NCI-H1048 (cell line): ENCODE results near the gene HGFAC.

Experiments used
- DNase-seq: peaks from one replicate; lab custom pipeline; 2025; lab: John Stamatoyannopoulos, UW

Gene HGFAC

DNA sequence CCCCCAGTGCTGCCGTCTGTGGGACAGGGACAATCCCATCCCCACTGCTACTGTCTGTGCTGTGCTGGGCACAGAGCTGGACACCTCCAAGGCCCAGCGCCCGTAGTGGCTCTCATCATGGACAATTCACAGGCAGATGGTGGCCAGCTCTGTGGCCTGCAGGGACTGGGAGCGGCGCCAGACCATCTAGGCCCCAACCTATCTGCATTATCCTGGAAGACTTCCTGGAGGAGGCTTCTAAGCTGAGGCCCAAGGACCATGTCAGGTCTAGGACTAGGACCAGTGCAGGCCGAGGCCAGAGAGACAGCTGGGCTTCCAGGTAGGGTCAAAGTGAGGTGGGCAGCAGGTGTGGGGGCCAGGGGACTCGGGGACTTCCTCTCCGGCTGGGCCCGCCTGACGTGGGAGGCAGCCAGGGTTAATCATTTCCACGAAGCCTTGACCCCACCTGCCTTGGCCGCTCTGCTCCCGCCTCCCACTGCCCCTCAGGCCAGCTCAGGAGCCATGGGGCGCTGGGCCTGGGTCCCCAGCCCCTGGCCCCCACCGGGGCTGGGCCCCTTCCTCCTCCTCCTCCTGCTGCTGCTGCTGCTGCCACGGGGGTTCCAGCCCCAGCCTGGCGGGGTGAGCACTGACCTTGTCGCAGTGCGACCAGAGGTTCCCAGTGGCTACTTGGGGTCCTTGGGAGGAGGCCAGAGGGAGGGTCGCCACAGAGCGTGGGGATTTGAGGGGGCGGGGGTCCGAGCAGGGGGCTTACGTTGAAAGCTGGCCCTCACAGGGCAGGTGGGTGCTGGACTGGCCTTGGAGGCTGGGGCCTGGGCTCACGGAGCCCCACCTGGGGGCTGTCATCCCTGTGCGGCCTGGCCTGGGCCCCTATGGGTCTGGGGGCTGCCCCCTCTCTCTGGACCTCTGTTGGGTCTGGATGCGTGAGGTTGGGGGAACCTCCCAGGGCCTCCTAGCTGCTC is at the start of gene HGFAC:
Gene HGFAC, plus strand, starts transcription at position 468 of the 959 bp plus-strand sequence. Its CDS starts 34 bp downstream, at position 502.
- DNase-seq: no peak

DNA sequence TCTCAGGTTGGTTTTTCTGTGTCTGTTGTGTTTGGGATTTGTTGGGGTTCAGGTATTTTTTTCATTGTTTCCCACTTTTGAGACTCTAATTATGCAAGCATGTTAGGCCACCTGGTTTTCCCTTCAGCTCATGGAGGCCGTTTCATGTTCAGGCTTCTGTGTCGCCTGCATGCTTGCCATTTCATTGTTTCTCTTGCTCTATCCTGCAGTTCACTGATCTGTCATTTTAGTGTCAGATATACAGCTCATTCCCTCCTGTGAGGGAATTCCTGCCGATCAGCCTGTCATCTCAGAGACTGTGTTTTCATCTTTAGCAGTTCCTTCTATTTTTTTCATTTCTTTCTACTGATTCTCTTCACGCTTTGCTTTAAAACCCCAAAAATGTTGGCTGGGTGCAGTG is 49.4 kb upstream of the HGFAC start:
- DNase-seq: no peak

DNA sequence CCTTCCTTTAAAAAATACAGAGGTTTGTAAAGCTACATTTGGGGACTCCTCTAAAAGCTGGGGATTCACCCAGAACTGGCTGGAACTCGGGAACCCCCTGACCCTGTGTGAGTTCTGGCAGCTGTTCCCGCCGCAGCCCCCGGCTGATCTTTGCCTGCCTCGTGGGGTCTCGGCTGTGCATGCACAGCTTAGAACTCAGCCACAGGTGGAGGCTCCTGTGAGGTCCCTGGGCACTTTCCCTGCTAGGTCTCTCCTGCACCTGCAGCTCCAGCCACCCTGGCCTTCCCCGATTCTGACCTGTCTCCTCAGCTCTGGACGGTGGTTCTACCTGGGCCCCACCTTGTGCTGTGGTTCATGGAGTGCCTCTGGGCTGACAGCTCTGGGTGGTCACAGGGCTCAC is 48.6 kb upstream of the HGFAC start:
- DNase-seq: no peak

DNA sequence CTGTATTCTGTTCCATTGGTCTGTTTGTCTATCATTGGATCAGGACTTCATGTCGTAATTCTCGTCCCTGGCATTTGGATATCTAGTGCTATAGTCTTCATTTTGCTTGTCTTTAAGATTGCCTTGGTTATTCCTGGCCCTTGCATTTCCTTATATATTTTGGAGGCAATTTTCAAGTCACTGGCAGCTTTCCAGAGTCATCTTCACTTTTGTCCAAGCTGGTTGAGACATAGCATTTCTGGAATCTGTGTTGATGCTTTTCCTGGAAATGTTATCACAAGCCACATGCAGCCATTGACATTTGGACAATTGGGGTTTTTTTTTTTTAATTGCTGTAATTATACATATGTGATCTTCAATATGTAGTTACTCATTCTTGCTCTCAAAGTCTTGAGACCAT is 45.2 kb upstream of the HGFAC start:
- no peak for DNase-seq

DNA sequence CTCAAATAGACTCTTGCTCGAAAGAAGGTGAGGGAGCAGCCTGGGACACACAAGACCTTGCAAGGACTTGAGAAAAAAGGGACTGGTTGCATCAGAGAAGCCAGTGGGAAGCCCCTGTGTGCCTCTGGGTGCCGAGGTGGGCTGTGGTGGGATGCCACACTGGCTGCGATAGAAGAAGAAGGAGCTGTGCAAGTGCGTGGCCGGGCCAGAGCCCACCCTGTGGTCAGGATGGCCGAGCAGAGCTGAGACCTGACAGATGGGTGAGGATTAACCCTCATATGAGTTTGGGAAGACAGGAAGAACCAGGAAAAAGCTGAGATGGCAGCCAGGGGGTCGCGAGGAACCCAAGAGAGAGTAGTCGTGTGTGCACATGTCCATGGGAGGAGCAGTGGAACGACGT is 44.6 kb upstream of the HGFAC start:
- no peak for DNase-seq

DNA sequence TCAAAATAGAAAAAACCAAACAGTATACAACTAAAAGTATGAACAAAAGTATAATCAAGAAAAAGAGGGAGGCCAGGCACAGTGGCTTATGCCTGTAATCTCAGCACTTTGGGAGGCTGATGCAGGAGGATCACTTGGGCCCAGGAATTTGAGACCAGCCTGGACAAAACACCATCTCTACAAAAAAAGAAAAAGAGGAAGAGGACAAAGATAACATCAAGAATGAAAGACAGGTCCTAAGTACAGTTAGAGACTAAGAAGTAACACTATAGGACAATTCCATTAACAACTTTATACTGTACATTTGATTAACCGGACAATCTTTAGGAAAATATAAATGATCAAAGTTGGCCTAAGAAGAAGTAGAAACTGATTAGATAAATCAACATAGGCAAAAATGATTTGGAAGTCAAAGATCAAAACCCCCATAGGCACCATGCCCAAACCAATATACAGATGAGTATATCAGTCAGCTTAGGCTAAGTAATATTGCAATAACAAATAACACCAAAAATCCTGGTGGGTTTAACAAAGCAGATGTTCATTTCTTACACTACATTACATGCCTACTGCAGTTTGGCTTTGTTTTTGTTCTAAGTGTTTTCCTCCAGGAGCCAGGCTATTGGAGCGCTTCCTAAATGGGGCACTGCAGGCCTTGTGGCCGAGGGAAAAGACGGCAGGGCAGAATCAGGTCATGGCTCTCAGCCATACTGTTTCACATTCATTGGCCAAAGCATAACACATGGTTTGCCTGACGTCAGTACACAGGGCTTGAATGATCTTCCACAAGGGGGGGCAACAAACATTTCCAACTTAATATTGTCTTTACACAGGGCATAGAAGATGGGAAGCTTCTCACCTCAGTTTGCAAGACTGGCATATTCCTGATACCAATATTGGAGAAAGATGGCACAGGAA is 42.2 kb upstream of the HGFAC start:
- no peak for DNase-seq

DNA sequence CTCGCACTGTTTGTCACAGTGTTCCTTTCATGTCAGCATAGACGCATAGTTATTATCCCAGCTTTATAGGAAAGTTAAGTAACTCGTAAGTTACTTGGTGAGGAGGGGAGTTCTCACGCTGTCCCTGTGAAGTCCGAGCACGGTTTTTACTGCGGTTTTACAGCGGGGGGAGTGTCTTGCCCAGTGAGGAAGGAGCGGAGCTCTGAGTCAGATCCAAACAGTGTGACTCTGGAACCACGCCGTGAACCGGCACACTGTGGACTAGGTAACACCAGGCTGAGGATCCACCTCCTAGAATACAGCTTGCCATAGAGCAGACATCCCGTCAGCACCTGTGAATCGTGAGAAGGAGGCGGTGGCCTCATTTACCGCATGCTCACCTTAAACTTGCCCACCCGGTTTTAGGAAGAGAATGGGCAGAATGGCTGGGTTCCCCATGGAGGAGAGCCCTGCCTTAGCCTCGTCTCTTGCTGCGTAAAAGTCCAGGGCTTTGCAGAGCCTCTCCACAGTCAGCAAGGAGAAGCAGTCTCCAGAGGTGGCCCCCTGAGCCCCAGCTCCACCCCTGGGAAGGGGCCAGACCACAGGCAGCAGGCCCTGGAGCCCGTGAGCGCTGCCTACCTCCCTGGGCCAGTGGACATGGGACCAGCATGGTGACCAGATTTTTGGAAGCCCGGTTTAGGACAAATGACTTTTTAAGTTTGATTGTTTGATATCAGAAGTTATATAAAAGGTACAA is 40.2 kb upstream of the HGFAC start:
- no peak for DNase-seq

DNA sequence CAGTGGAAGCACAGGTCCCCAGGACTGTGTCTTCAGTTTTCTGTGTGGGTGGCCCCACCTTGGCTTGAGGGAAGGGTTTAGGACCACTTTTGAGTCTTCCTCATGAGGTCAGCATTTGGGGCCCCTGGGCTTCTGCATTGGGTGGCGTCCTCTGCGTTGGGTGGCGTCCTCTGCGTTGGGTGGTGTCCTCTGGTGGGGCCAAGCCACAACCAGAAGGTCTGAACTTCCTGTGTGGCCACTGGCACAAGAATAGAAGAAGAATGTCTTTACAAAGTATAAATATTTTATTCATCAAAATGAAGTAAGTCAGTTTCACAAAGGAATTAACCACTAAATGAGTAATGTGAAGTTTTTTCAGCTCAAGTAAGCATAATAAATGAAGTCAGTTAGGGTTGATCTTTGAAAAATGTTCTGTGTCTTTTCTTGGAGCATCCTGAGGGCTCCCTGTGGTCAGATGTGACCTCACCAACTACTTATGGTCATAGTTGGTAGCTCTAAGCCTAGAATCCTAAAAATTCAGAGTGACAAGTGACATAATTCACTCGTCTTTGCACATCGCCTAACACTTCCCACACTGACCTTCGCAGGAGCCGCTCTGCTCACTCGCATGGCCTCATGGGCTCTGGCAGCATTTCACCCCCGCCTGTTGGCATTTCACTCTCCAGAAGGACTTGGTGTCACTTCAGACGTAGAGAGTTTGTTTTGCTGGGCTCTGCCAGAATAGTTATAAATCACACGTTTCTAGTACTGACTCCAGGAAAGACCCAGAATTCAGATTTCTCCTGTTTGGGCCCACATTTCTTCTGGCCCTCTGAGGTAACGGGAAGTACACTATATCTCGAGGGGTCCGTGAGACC is 39.0 kb upstream of the HGFAC start:
- DNase-seq: no peak

DNA sequence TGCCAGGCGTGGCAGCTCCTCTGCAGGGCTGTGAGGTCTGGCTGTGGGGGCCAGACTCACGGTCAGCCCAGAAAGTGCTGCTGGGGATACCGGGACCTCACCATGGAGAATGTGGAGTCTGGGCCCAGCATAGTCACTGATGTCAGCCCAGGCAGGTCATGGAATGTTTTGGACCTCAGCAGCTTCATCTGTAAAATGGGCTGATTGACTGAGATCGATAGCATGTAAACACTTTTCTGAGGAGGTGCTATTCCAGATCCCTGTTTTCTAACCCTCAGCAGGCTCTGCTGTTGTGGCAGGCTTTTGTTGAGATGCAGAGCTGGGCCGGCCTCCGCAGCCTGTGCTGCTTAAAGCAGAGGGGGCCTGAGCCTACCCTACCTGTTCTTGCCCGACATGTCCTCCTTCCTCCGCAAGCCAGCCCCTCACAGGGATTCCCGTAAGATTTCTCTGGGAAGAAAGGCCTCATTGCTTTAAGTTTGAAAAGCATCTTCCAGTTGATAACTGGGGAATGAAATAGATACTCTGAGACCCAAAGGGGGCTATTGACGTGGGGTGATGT is 38.3 kb upstream of the HGFAC start:
- no peak for DNase-seq

DNA sequence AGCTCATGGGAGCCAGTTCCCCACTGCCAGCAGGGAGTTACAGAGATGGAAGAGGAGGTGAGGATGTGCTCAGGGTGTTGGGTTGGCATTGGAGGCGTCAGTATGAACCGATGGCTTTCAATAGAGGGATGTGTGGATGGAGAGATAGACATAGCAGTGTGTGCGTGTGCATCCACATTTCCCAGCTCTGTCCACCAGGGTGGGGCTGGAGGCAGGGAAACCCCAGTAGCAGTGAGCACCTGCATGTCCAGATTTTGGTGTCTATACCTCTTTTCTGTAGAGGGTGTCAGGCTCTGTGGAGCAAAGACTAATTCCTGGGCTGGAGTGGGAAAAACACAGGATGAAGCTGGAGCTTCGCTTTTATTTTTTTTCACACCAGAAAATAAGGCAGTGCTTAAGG is 37.2 kb upstream of the HGFAC start:
- no peak for DNase-seq

DNA sequence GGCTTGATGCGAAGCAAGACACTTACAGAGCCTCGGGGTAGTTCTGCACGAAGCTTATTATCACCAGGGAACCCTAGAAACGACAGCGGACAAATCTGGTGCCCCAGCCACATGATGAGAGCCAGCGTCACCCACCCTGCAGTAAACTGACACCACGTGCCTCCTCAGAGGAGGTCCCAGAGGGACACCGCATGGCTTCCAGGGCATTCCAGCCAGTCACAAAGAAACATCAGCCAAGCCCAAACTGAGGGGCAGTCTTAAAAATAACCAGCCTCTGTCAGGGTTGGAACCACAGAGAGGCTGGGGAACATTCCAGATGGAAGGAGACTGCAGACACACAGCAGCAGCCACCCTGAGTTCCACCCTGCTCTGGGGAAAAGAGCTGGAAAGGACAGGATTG is 36.6 kb upstream of the HGFAC start:
- no peak for DNase-seq

DNA sequence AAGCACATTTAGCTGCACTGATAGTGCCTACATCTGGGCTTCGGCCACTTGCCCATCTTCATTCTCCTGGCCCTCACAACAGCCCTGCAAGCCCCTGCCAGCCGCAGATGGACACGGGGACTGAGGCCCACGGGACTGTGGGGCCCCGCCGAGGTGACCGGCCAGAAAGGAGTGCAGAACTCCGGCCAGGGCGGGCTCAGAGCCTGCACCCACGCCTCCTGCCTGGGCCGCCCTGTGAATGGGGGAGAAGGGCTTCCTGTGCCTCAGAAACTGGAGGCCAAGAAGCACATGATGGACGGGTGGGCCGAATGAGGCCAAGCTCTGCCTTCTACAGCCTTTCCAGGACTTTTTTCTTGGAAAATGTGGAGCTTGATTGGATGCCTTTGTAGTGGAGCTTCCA is 35.7 kb upstream of the HGFAC start:
- DNase-seq: no peak

DNA sequence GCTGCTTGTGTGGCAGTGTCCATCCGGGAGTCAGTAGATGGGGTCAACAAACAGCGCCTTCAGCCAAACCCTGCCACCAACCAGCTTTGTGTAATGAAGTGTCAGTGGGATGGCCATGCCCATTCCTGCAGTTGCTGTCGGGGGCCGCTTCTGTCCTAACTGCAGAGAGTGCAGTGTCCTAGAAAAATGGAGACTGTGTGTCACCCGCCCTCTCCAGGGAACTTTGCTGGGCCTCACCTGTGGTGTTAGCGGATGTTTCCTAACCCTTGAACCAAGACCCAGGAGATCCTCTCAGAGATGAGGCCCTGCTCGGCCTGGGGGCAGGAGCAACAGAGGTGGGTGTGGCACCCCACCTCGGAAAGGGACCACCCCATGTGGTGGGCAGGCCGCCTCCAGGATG is 35.3 kb upstream of the HGFAC start:
- DNase-seq: no peak

DNA sequence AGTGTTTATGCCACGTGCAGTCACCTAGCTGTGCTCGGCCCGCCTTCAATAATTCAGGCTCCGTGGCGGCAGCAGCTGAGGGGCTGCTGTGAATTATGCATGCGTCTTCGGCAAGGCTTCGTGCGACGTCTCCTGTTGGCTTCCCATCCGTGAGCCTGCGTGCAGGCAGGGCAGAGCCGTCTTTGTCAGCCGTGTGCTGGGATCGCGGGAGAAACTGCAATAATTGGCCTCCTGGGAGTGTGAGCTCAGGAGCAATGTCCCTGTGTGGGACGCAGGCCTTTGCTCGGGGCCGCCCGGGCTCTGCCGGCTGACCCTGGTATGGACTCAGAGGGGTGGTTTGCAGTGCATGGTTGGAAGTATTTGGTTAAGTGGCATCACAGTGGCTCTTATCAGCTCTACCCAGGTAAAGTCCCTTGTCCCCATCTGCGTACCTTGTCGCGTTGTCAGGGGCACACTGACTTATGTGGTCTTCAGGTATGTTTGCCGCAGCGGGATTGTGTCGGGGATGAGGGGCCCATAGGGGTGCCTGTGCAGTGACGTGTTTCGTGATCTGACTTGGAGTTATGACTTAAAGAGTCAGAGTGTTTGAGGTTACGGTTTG is 34.5 kb upstream of the HGFAC start:
- no peak for DNase-seq

DNA sequence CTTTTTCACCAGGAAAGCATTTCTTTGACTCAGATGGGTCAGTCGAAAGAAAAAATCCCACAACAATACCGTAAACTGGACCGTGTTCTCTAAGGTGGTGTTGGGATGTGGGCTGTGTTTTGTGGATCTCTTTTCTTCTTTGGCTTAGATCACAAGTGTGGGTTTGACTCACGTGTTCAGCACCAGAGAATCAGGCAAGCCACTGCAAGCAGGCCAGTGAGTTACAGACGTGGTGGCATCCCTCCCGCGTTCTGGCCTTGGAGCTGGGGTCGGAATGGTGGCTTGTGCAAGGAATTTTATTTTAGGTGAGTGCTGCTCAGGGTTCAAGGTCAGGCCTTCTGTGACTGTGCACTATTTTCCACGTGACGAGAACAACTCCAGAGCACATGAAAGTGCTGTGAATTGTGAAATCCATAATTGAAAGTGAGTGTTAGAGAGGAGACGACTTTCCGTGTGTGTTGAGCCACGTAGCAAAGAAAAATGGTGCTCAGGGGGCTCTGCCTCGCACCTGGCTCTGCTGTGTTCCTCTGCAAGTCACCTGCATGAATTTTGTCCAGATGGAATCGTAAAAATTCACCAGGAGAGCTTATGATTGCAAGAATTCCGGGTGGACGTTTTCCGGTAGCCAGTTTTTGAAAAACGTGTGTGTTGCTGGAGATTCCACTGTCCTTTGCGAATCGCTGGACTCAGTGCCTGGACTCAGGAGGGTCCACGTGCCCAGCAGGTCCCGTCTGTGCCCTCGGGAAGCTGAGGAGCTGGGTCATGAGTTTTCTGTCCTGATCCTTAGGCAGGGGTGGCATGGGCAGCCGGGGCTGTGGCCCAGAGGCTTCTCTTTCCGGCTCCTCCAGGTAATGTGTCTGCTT is 33.6 kb upstream of the HGFAC start:
- no peak for DNase-seq

DNA sequence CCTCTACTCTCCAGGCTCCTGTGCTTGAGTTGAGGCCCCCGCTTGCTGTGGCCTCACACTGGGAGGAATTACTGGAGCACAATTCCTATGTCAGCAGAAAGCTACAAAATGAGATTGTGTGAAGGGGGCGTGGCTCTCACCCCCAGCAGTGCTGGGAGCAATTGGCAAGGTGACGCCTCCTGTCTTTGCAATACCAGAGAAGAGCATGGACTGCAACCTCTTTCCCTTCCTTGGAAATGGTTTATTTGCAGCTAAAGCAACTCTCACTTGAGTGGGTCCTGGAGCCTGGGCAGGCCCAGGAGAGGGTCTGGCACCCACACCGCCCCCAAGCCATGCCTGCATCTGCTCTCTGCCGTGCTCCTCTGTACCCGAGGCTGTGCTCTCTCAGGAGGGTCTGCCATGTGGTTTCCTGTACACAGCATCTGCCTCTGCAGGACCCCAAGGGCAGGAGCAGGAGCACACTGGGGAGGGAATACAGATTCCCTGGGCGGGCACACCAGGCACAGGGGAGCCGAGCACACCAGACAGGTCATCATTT is 32.9 kb upstream of the HGFAC start:
- DNase-seq: no peak

DNA sequence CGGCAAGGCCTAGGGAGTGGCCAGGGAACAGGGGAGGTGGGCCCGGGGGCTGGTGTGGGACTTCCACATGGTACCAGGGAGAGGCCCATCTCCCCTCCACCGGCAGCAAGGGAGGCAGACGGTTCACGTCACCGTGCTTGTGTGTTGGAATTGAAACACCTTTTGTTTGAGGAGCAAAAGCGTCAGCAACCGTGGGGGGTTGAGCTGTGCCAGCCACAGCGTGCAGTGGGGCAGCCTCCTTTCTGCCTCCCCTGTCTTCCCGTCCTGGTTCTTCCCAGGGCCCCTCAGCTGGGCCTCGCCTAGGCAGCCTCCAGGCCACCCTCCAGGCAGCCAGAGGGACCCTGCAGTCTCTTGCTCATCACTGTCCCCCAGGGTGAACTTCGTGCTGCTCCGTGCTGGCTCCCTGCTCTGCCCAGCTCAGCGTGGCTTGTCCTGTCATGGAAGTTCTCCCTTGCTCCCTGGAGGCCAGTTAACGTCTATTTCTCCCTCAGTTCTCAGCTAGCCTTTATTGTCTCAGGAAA is 32.1 kb upstream of the HGFAC start:
- DNase-seq: no peak

DNA sequence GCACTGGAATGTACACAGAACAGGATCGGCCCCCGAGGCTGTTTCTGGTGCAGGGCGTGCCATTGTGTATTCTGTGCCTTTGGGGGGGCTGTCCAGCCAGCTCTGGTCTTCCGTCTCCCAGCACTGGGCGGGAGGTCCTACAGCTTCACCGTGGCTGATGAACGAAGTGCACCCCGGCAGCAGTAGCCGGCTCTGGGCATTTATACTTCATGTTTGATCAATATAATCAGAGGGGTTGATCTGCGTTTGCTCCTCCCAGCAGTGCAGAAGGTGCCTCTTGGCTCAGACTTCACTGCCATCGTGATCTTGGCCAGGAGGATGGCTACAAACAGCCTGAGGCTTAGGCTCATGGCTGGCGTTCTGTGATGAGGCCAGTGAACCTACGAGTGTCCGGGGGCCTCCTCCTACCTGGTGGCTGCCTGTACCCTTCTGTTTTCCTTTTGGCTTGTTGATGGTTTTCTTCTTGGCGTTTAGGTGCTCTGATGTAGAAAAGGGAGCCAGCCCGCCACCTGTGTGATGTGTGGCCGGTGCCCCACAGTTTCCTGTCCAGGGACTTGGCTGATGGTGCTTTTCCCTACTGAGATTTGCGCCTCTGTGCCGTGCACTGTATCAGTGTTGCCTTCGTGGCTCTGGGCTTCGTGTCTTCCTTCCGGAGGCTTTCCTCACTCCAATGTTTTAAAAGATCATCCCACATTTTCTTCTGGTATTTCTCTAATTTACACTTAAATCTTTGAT is 31.2 kb upstream of the HGFAC start:
- no peak for DNase-seq
